ENCODE data around the gene MMP20.
A peak's percentile ranks its signal among the peaks of the same experiment; 100 is the strongest.

The MMP20 gene

DNA sequence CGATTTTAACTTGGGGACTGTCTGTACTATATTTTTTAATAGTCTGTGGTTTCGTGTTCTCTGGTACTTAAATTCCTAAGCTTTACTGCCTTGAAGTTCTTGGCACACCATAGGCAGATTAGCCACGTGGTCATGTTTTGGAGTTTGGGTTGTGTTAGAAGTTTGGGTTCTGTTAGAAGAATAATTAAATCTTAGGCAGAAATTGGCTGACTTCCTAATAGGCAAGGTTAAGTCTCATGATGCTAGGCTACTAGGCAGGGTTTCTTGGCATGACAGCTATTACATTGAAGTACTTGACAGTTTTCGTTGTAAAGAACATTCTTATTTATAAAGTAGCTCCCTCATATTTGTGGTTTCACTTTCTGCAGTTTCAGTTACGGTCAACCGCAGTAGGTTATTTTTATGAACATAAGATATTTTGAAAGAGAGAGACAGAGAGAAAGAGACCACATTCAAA lies 64.5 kb downstream of the MMP20 start:
- peak overlapping the region; percentile 29 for H3K4me3 ChIP-seq (ENCODE audit: low read depth, low read length)
- DNase-seq (ENCODE audit: low read depth): peak; percentile 66
- TF ChIP-seq, protein P1, sequence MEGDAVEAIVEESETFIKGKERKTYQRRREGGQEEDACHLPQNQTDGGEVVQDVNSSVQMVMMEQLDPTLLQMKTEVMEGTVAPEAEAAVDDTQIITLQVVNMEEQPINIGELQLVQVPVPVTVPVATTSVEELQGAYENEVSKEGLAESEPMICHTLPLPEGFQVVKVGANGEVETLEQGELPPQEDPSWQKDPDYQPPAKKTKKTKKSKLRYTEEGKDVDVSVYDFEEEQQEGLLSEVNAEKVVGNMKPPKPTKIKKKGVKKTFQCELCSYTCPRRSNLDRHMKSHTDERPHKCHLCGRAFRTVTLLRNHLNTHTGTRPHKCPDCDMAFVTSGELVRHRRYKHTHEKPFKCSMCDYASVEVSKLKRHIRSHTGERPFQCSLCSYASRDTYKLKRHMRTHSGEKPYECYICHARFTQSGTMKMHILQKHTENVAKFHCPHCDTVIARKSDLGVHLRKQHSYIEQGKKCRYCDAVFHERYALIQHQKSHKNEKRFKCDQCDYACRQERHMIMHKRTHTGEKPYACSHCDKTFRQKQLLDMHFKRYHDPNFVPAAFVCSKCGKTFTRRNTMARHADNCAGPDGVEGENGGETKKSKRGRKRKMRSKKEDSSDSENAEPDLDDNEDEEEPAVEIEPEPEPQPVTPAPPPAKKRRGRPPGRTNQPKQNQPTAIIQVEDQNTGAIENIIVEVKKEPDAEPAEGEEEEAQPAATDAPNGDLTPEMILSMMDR (IDR thresholded peaks at IDR 0.05; ENCODE audit: low read depth, low read length): no peak
- peak; percentile 35 for TF ChIP-seq MYC (IDR thresholded peaks at IDR 0.05; ENCODE audit: low read depth, low read length)
- TF ChIP-seq, protein P2, sequence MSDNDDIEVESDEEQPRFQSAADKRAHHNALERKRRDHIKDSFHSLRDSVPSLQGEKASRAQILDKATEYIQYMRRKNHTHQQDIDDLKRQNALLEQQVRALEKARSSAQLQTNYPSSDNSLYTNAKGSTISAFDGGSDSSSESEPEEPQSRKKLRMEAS (IDR thresholded peaks at IDR 0.05; ENCODE audit: low read depth, low read length): peak; percentile 87
- no peak for TF ChIP-seq POLR2A (IDR thresholded peaks at IDR 0.05; ENCODE audit: extremely low read depth, insufficient read length)

GRCh38 chr11:102559839-102560238 lies 65.3 kb downstream of the MMP20 start:
- H3K4me3 ChIP-seq (ENCODE audit: low read depth, low read length): no peak overlapping the region
- TF ChIP-seq, protein P2 (IDR thresholded peaks at IDR 0.05; ENCODE audit: low read depth, low read length): no peak
- TF ChIP-seq POLR2A (IDR thresholded peaks at IDR 0.05; ENCODE audit: extremely low read depth, insufficient read length) (no peak), MYC (IDR thresholded peaks at IDR 0.05; ENCODE audit: low read depth, low read length) (no peak)
- TF ChIP-seq, protein P1 (IDR thresholded peaks at IDR 0.05; ENCODE audit: low read depth, low read length): no peak
- no peak for DNase-seq (ENCODE audit: low read depth)

DNA sequence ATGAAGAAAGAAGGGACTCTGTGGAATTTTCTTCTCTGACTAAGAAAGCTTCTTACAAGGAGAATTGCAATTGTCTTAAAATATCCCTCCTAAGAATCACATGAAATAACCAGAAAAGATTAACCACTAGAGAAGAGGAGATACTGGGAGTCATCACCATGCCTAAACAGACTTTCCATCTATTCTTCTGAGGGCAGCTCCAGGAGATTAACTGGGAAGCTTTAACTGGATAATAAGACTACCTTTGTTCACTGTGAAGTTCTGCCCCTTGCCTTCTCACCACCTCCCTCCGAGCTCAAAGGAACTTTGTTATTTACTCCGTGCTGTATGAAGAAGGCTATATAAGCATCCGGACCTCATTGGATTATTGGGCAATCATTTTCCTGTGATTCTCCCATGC lies 70.0 kb downstream of the MMP20 start:
- no peak overlapping the region for H3K4me3 ChIP-seq (ENCODE audit: low read depth, low read length)
- TF ChIP-seq, protein P1 (IDR thresholded peaks at IDR 0.05; ENCODE audit: low read depth, low read length): no peak
- TF ChIP-seq, protein P2 (IDR thresholded peaks at IDR 0.05; ENCODE audit: low read depth, low read length): no peak
- TF ChIP-seq MYC (IDR thresholded peaks at IDR 0.05; ENCODE audit: low read depth, low read length): no peak
- no peak for TF ChIP-seq POLR2A (IDR thresholded peaks at IDR 0.05; ENCODE audit: extremely low read depth, insufficient read length)
- DNase-seq (ENCODE audit: low read depth): no peak

GRCh38 chr11:102553835-102554282 lies 71.3 kb downstream of the MMP20 start:
- H3K4me3 ChIP-seq (ENCODE audit: low read depth, low read length): no peak overlapping the region
- TF ChIP-seq MYC (IDR thresholded peaks at IDR 0.05; ENCODE audit: low read depth, low read length): no peak
- TF ChIP-seq, protein P1 (IDR thresholded peaks at IDR 0.05; ENCODE audit: low read depth, low read length): no peak
- TF ChIP-seq POLR2A (IDR thresholded peaks at IDR 0.05; ENCODE audit: extremely low read depth, insufficient read length): no peak
- TF ChIP-seq, protein P2 (IDR thresholded peaks at IDR 0.05; ENCODE audit: low read depth, low read length): no peak
- DNase-seq (ENCODE audit: low read depth): no peak

- no peak overlapping the region for H3K4me3 ChIP-seq (ENCODE audit: low read depth, low read length)
- no peak for DNase-seq (ENCODE audit: low read depth)
- TF ChIP-seq, protein P1 (IDR thresholded peaks at IDR 0.05; ENCODE audit: low read depth, low read length): no peak
- TF ChIP-seq POLR2A (IDR thresholded peaks at IDR 0.05; ENCODE audit: extremely low read depth, insufficient read length): no peak
- TF ChIP-seq, protein P2 (IDR thresholded peaks at IDR 0.05; ENCODE audit: low read depth, low read length): no peak
Measured at GRCh38 chr11:102552447-102553194, 72.5 kb downstream of the MMP20 start.

All from NB4 (cell line).